ENCODE measurements around the gene SYNDIG1L. TPM values are rescaled to one million over a fixed set of nuclear protein-coding genes. Genes with fewer than 3 reads are reported as not detected.
A peak's percentile ranks its signal among the peaks of the same experiment; 100 is the strongest.

SYNDIG1L gene
- total and polyA plus RNA-seq, 7 donors = not detected

GRCh38 chr14:74429221-74429691 lies 3.2 kb upstream of the SYNDIG1L start:
- Histone ChIP-seq H3K27me3 (ENCODE audit: insufficient read depth in 3 of 3, low read length in 2 of 3) (peaks cover under 1 to 25% (median 3%) of the 10 kb centered on the region in 3 donors), H3K27ac (no peak overlapping the region), H3K4me3 (no peak overlapping the region), H3K9me3 (no peaks in the 10 kb centered on the region), H3K4me1 (no peaks in the 10 kb centered on the region), H3K36me3 (ENCODE audit: insufficient read depth in 1 of 2, low read depth in 1 of 2) (no peaks in the 10 kb centered on the region)
- WGBS, 3 donors = 17 to 27% (median 26%) methylated on average over 4 of the region's 4 CpGs
- intact Hi-C loops (cut with DNase I) = no loop called here
- no peak for TF ChIP-seq CTCF (IDR thresholded peaks at IDR 0.05)
- DNase-seq (no peak), ATAC-seq (no peak)

- Histone ChIP-seq H3K27ac (no peak overlapping the region), H3K27me3 (ENCODE audit: insufficient read depth in 3 of 3, low read length in 2 of 3) (peaks cover 3 to 24% (median 3%) of the 10 kb centered on the region in 3 donors), H3K4me3 (no peak overlapping the region), H3K9me3 (no peaks in the 10 kb centered on the region), H3K4me1 (no peaks in the 10 kb centered on the region), H3K36me3 (ENCODE audit: insufficient read depth in 1 of 2, low read depth in 1 of 2) (no peaks in the 10 kb centered on the region)
- no peak for ATAC-seq
- intact Hi-C loops (cut with DNase I) = no loop called here
- no peak for DNase-seq
- 85 to 95% (median 94%) methylated on average over 1 of the region's 1 CpG for WGBS, 3 donors
- no peak for TF ChIP-seq CTCF (IDR thresholded peaks at IDR 0.05)
Measured at GRCh38 chr14:74427651-74428050, 1.6 kb upstream of the SYNDIG1L start.

GRCh38 chr14:74425525-74426201 lies 347 bp downstream of the SYNDIG1L start:
- H3K27ac ChIP-seq = no peak overlapping the region
- no peaks in the 10 kb centered on the region for H3K4me1 ChIP-seq
- DNase-seq (peak; percentile 35 to 66), ATAC-seq (peak; percentile 58 to 73 (median 68))
- no peaks in the 10 kb centered on the region for H3K36me3 ChIP-seq (ENCODE audit: insufficient read depth in 1 of 2, low read depth in 1 of 2)
- intact Hi-C loops (cut with DNase I) = no loop called here
- peaks cover 3 to 31% (median 3%) of the 10 kb centered on the region in 3 donors for H3K27me3 ChIP-seq (ENCODE audit: insufficient read depth in 3 of 3, low read length in 2 of 3)
- H3K9me3 ChIP-seq = no peaks in the 10 kb centered on the region
- TF ChIP-seq CTCF (IDR thresholded peaks at IDR 0.05) = no peak
- 3 to 8% (median 3%) methylated on average over 19 to 66 of the region's 66 CpGs for WGBS, 3 donors
- no peak overlapping the region for H3K4me3 ChIP-seq

- peaks cover 3 to 35% (median 3%) of the 10 kb centered on the region in 3 donors for H3K27me3 ChIP-seq (ENCODE audit: insufficient read depth in 3 of 3, low read length in 2 of 3)
Measured at GRCh38 chr14:74424606-74425005, 1.4 kb downstream of the SYNDIG1L start.

More at GRCh38 chr14:74424606-74425005, 1.4 kb downstream of the SYNDIG1L start:
- intact Hi-C loops (cut with DNase I) = no loop called here
- no peaks in the 10 kb centered on the region for H3K36me3 ChIP-seq (ENCODE audit: insufficient read depth in 1 of 2, low read depth in 1 of 2)
- no peaks in the 10 kb centered on the region for H3K9me3 ChIP-seq
- H3K27ac ChIP-seq = no peak overlapping the region
- WGBS, 3 donors = 76 to 92% (median 82%) methylated on average over 3 of the region's 3 CpGs
- TF ChIP-seq CTCF (IDR thresholded peaks at IDR 0.05) = no peak
- ATAC-seq = no peak
- DNase-seq = no peak
- H3K4me1 ChIP-seq = no peaks in the 10 kb centered on the region
- no peak overlapping the region for H3K4me3 ChIP-seq

All from psoas muscle (tissue), 8 donors.